ENCODE results near the gene TKT. TPM values are rescaled to one million over a fixed set of nuclear protein-coding genes. Genes with fewer than 3 reads are reported as not detected.
"Not testable (repeated sequence)": the region's sequence is repeated elsewhere in the genome, so short reads cannot be mapped to it uniquely, and the experiment has no call there.

The TKT gene
- 32.1 TPM for total RNA-seq
- long read RNA-seq, transcript TKT-208 (14 exons, 3,010 nt), result major isoform, 31 of 68 reads
- long read RNA-seq, partial matches to known transcripts, result 8 of 68 reads
- long read RNA-seq, other reads (novel, unspliced or antisense), result 29 of 68 reads

GRCh38 chr3:53255775-53256703, at the start of gene TKT:
TKT (minus strand) TSS chr3:53256022; CDS start chr3:53255942, 80 bp downstream.
- Histone ChIP-seq H3K9me3 (replicated peaks) (no peaks in the 10 kb centered on the region), H3K27me3 (ENCODE audit: low read depth) (no peaks in the 10 kb centered on the region), H3K4me3 (peak within 1 kb of the TSS; percentile 86), H3K4me1 (peaks cover 70% of the 10 kb centered on the region), H3K27ac (replicated peaks) (peak within 1 kb of the TSS; percentile 96), H3K36me3 (no peaks in the 10 kb centered on the region)
- no peak for TF ChIP-seq CTCF (IDR thresholded peaks at IDR 0.05; ENCODE audit: borderline replicate concordance)
- intact Hi-C loops (cut with micrococcal nuclease), result no loop called here
- peak; percentile 91 for DNase-seq

DNA sequence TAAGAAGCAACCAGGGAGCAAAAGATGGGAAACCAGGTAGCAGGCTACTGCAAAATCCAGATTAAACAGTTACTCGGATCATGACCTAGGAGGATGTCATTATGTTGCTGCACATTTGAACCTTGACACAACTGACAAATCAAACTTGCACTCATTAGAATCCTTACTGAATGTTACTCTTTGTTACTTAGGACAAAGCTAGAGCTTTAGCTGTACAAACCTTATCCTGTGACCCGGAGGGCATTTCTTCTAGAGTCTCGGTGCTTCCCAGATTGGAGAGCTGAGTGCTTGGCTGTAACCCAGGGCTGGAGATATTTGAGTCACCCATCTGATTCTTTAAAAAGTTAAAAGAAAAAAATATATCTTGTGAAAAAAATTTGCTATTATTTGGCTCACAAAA, 48.1 kb upstream of the TKT start:
- intact Hi-C loops (cut with micrococcal nuclease), result loop anchor here (10.0 kb wide), 1 partner anchor 411 kb away; no protein-coding TSS in a partner anchor
- no peaks in the 10 kb centered on the region for H3K27me3 ChIP-seq (ENCODE audit: low read depth)
- H3K9me3 ChIP-seq (replicated peaks), result no peaks in the 10 kb centered on the region
- TF ChIP-seq CTCF (IDR thresholded peaks at IDR 0.05; ENCODE audit: borderline replicate concordance), result no peak
- H3K4me1 ChIP-seq, result peaks cover 34% of the 10 kb centered on the region
- DNase-seq, result no peak
- H3K4me3 ChIP-seq, result no peak overlapping the region
- H3K36me3 ChIP-seq, result peaks cover 60% of the 10 kb centered on the region
- peak overlapping the region; percentile 82 for H3K27ac ChIP-seq (replicated peaks)

DNA sequence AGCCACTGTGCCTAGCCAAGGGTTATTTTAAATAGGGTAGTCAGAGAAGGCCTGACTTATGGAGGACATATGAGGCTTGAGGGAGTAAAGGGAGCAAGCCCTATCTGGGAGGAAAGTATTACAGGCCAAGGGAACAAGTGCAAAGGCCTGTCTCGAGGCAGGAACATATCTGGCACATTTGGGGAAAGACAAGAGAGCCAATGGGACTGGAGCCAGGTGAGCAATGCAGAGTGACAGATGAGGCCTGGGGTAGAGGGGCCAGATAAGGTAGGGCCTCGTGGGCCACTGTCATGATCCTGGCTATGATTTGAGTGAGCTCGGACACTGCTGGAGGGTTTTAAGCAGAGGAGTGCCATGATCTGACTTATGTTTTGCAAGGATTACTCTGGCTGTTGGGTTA, 47.7 kb upstream of the TKT start:
- H3K9me3 ChIP-seq (replicated peaks), result no peaks in the 10 kb centered on the region
- peaks cover 60% of the 10 kb centered on the region for H3K36me3 ChIP-seq
- peak overlapping the region; percentile 82 for H3K27ac ChIP-seq (replicated peaks)
- intact Hi-C loops (cut with micrococcal nuclease), result loop anchor here (10.0 kb wide), 1 partner anchor 411 kb away; no protein-coding TSS in a partner anchor
- TF ChIP-seq CTCF (IDR thresholded peaks at IDR 0.05; ENCODE audit: borderline replicate concordance), result no peak
- peaks cover 34% of the 10 kb centered on the region for H3K4me1 ChIP-seq
- no peak overlapping the region for H3K4me3 ChIP-seq
- no peaks in the 10 kb centered on the region for H3K27me3 ChIP-seq (ENCODE audit: low read depth)
- peak; percentile 38 for DNase-seq

DNA sequence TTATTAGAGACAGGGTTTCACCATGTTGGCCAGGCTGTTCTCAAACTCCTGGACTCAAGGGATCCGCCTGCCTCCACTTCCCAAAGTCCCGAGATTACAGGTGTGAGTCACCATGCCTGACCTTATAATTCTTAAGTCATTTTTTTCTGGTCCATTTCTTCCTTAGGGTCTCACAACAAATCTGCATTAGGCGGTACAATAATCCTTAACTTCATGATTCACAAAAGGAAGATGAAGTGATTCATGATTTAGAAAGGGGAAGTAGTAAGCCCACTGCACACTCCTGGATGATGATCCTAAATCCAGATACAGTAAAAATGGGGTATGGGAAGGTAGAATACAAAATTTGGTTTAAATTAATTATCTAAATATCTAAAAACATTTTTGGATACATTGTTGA, 45.0 kb upstream of the TKT start:
- peaks cover 29% of the 10 kb centered on the region for H3K4me1 ChIP-seq
- H3K4me3 ChIP-seq, result no peak overlapping the region
- no peak overlapping the region for H3K27ac ChIP-seq (replicated peaks)
- TF ChIP-seq CTCF (IDR thresholded peaks at IDR 0.05; ENCODE audit: borderline replicate concordance), result no peak
- H3K36me3 ChIP-seq, result peaks cover 55% of the 10 kb centered on the region
- no peaks in the 10 kb centered on the region for H3K27me3 ChIP-seq (ENCODE audit: low read depth)
- no peak for DNase-seq
- H3K9me3 ChIP-seq (replicated peaks), result no peaks in the 10 kb centered on the region
- intact Hi-C loops (cut with micrococcal nuclease), result loop anchor here (10.0 kb wide), 1 partner anchor 414 kb away; no protein-coding TSS in a partner anchor

DNA sequence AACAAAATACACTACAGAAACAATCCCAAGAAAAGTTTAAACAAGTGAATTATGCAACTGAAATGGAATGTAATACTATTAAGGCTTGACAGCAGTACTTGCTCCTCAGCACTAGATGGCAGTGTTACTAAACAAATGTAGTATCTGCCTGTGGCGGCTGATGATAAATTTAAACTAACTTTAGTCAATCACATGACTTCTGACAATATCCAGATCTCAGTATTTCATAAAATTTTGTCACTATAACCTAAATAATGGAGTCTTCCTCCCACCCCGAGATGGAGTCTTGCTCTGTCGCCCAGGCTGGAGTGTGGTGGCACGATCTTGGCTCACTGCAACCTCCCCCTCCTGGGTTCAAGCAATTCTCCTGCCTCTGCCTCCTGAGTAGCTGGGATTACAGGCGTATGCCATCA, 43.8 kb upstream of the TKT start:
- H3K27me3 ChIP-seq (ENCODE audit: low read depth); H3K9me3 ChIP-seq (replicated peaks); DNase-seq; H3K4me3 ChIP-seq: not testable (repeated sequence)
- intact Hi-C loops (cut with micrococcal nuclease), result loop anchor here (10.0 kb wide), 1 partner anchor 415 kb away; no protein-coding TSS in a partner anchor
- Histone ChIP-seq H3K4me1 (peaks cover 34% of the 10 kb centered on the region), H3K36me3 (peaks cover 51% of the 10 kb centered on the region), H3K27ac (replicated peaks) (peak overlapping the region; percentile 43)
- TF ChIP-seq CTCF (IDR thresholded peaks at IDR 0.05; ENCODE audit: borderline replicate concordance), result peak; percentile 94
